Prostate gland (tissue), 2 donors: Measurements from ENCODE around the gene EEF1G. TPM values are rescaled to one million over a fixed set of nuclear protein-coding genes. Genes with fewer than 3 reads are reported as not detected.

Experiments
- DNase-seq: peaks from one replicate; pipeline ENCODE4 v3.0.0-alpha.2; 2019; ENCODE audit warnings: low spot score
- H3K27ac ChIP-seq, 2 donors: fragments of 200-600 bp; sonication (generic); 2 replicates each; pipeline ENCODE4 v1.5.1; 2017 to 2019
- H3K27me3 ChIP-seq: fragments of 200-600 bp; sonication (generic); replicated peaks from 2 replicates; pipeline ENCODE4 v1.5.1; 2019; ENCODE audit not compliant: insufficient read depth
- H3K36me3 ChIP-seq, 2 donors: fragments of 200-600 bp; sonication (generic); 1 replicate in 1 of 2; 2 replicates in 1 of 2; pipeline versions ENCODE4 v1.5.1 to v1.8.1; 2017 to 2019
- H3K4me1 ChIP-seq: fragments of 200-600 bp; sonication (generic); replicated peaks from 2 replicates; pipeline ENCODE4 v1.5.1; 2019
- H3K4me3 ChIP-seq, 2 donors: fragments of 200-600 bp; sonication (generic); 2 replicates each; pipeline ENCODE4 v1.5.1; 2017 to 2019
- H3K9me3 ChIP-seq: fragments of 200-600 bp; sonication (generic); 2 replicates; pipeline ENCODE4 v1.5.1; 2017
- CTCF ChIP-seq, 4 experiments: fragments of 200-600 bp in 2 of 4; fragments of 450-650 bp in 2 of 4; sonication (generic) in 2 of 4; IDR thresholded peaks; 1 replicate in 3 of 4; 2 replicates in 1 of 4; pipeline ENCODE4 v1.5.1; 2016 to 2019; ENCODE audit warnings: antibody characterized with exemption in 4 of 4, mild to moderate bottlenecking in 2 of 4, moderate library complexity in 2 of 4
- POLR2A ChIP-seq: fragments of 450-650 bp; IDR thresholded peaks from one replicate; pipeline ENCODE4 v1.6.1; 2016; ENCODE audit warnings: antibody characterized with exemption, mild to moderate bottlenecking
- POLR2AphosphoS5 ChIP-seq: sonication (generic); formaldehyde crosslinking; IDR thresholded peaks from one replicate; pipeline ENCODE4 v1.6.1; 2017; ENCODE audit warnings: antibody characterized with exemption
- whole genome bisulfite sequencing: methylation state at CpG from one replicate; pipeline ENCODE4 v1.1.5; 2018; 5-methylcytosine and 5-hydroxymethylcytosine counted together
- intact Hi-C: fragments of 100-400 bp; cut with DNase I; formaldehyde crosslinking; loops from one replicate; pipeline ENCODE4 v1.14.2; 2022
- total RNA-seq, 2 donors: library from RNA; depleted of rRNA; stranded (reverse); fragments of >200 nt; gene quantifications; one replicate each; pipeline ENCODE4 v1.1.0, GENCODE V29; 2016

Gene EEF1G
- total RNA-seq, 2 donors from 2014 or later = 1,254 to 2,389 TPM

DNA sequence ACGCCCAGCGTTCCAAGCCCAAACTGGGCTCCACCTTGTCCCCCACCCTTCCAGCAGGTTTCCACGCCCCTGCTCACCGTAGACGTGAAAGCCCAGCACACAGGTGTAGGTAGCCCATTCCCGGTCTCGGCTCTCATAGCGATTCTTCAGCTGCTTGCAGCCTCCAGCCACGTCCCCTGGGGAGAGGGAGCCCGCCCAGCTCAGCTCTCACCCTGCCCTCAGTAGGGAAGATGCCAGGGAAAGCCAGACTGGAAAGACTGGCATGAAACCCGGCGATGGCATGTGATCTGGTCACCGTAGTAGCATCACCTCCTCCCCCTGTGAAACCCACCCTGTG lies 29.3 kb upstream of the EEF1G start:
- Histone ChIP-seq H3K4me1 (peaks cover 9% of the 10 kb centered on the region), H3K9me3 (no peaks in the 10 kb centered on the region), H3K27ac (peak overlapping the region; percentile 91 to 93), H3K4me3 (peak overlapping the region; percentile 64 to 89), H3K27me3 (no peaks in the 10 kb centered on the region), H3K36me3 (peaks cover 2 to 3% of the 10 kb centered on the region in 2 donors)
- WGBS = 35% methylated on average over 10 of the region's 13 CpGs
- TF ChIP-seq CTCF (IDR thresholded peaks at IDR 0.05) (no peak), POLR2A (no peak), POLR2AphosphoS5 (no peak)
- intact Hi-C loops = loop anchor here (5.0 kb wide), 1 partner anchor 104 kb away; the partner anchor contains the start of genes BSCL2 and GNG3
- no peak for DNase-seq

DNA sequence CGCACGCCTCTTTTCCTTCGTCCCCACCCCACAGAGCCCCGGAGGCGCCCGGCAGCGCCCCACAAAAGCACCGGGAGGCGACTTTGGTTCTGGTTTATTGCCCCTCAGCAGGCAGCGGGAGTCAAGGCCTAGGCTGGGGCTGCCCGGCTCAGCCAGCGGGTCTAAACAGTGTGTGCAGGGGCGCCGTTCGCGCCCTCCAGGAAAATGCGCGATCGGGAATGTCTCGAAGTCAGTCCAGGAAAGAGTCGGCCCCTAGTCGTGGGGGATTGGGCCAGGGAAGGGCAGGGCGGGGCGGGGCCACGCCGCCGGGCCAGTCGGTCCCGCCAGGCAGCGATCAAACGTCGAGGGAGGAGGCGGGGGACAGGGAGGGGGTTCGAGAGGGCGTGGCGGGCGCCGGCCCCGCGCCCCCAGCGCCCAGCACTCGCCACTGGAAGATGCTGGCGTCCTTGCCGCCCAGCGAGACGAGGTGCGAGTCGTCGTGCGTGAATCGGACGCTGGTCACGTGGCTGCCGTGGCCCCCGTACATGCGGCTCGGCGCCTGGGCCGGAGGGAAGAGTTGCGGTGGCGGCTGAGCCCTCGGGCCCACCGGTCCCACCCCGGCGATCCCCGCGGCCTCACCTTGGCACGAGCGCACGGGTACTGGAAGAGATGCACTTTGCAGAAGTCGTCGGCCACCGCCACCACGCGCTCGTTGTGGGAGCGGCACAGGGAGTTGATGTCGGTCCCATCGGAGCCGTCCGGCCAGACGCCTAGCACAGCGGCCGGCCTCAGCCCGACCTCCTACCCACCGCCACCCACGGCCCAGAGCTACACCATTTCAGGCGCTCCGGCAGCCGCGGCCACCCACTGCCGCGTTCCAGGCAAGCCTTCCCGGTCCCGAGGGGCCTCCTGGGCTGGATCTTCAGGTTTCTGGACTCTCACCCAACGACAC lies 28.7 kb upstream of the EEF1G start:
- peaks cover 9% of the 10 kb centered on the region for H3K4me1 ChIP-seq
- H3K4me3 ChIP-seq = peak overlapping the region; percentile 64 to 89
- 2% methylated on average over 81 of the region's 96 CpGs for WGBS
- intact Hi-C loops = loop anchor here (5.0 kb wide), 1 partner anchor 105 kb away; the partner anchor contains the start of genes BSCL2 and GNG3
- DNase-seq = peak; percentile 61
- peaks cover 8 to 9% of the 10 kb centered on the region in 2 donors for H3K36me3 ChIP-seq
- no peaks in the 10 kb centered on the region for H3K9me3 ChIP-seq
- peak overlapping the region; percentile 91 to 93 for H3K27ac ChIP-seq
- TF ChIP-seq POLR2AphosphoS5 = no peak
- peak in 2 of 4 experiments; percentile 26 to 35 for TF ChIP-seq CTCF (IDR thresholded peaks at IDR 0.05)
- peak; percentile 32 for TF ChIP-seq POLR2A
- H3K27me3 ChIP-seq = no peaks in the 10 kb centered on the region

GRCh38 chr11:62601372-62602140 lies 27.9 kb upstream of the EEF1G start, which contains the start of gene MTA2:
Gene MTA2, minus strand, starts transcription at chr11:62601865. Its CDS starts 415 bp downstream, at chr11:62601450.
- DNase-seq = peak; percentile 97
- Histone ChIP-seq H3K27ac (peak within 1 kb of the TSS; percentile 91 to 93), H3K9me3 (no peaks in the 10 kb centered on the region), H3K4me3 (peak within 1 kb of the TSS; percentile 64 to 89), H3K36me3 (peaks cover 8 to 17% of the 10 kb centered on the region in 2 donors), H3K4me1 (peaks cover 9% of the 10 kb centered on the region), H3K27me3 (no peaks in the 10 kb centered on the region)
- TF ChIP-seq POLR2AphosphoS5 (peak; percentile 92), POLR2A (peak; percentile 76), CTCF (IDR thresholded peaks at IDR 0.05) (peak in 1 of 4 experiments; percentile 11)
- WGBS = 0% methylated on average over 62 of the region's 83 CpGs
- intact Hi-C loops = loop anchor here (5.0 kb wide), 1 partner anchor 106 kb away; the partner anchor contains the start of genes BSCL2 and GNG3

- Histone ChIP-seq H3K9me3 (no peaks in the 10 kb centered on the region), H3K4me1 (peaks cover 9% of the 10 kb centered on the region), H3K27ac (peak overlapping the region; percentile 91 to 93), H3K36me3 (peaks cover 8 to 22% of the 10 kb centered on the region in 2 donors), H3K27me3 (no peaks in the 10 kb centered on the region), H3K4me3 (peak overlapping the region; percentile 64 to 89)
- intact Hi-C loops = loop anchor here (5.0 kb wide), 1 partner anchor 106 kb away; the partner anchor contains the start of genes BSCL2 and GNG3
- DNase-seq = no peak
- no peak for TF ChIP-seq POLR2AphosphoS5
- TF ChIP-seq POLR2A = no peak
- TF ChIP-seq CTCF (IDR thresholded peaks at IDR 0.05) = no peak
- under 1% methylated on average over 30 of the region's 30 CpGs for WGBS
Observed at GRCh38 chr11:62601122-62601371, 27.4 kb upstream of the EEF1G start.
